Kidney (tissue), 14 donors: ENCODE data around the gene LGMN. TPM values are rescaled to one million over a fixed set of nuclear protein-coding genes. Genes with fewer than 3 reads are reported as not detected.

ENCODE experiments used
- DNase-seq, 5 donors: peaks; one replicate each; pipeline ENCODE4 v3.0.0-alpha.2; 2013 to 2020
- FAIRE-seq: peaks from 2 replicates; lab custom pipeline; 2012; peaks lifted over from hg19 to GRCh38; lab: Jason Lieb, UNC
- H3K27ac ChIP-seq, 2 donors: one replicate each; pipeline ENCODE4 v1.7.0; 2013; ENCODE audit warnings: low read depth in 2 of 2, low read length in 2 of 2, inconsistent platforms in 1 of 2
- H3K27me3 ChIP-seq: one replicate; pipeline ENCODE4 v1.7.1; 2013; ENCODE audit warnings: low read length, inconsistent platforms; ENCODE audit not compliant: control insufficient read depth, insufficient read depth
- H3K36me3 ChIP-seq, 3 donors: one replicate each; pipeline versions ENCODE4 v1.7.0 to v1.7.1; 2013; ENCODE audit warnings: low read length in 3 of 3, control low read depth in 1 of 3, inconsistent platforms in 1 of 3; ENCODE audit not compliant: insufficient read depth in 3 of 3, control insufficient read depth in 2 of 3
- H3K4me1 ChIP-seq, 3 donors: one replicate each; pipeline versions ENCODE4 v1.7.0 to v1.7.1; 2013; ENCODE audit warnings: low read length in 3 of 3, inconsistent platforms in 1 of 3, low read depth in 1 of 3; ENCODE audit not compliant: control insufficient read depth in 2 of 3, insufficient read depth in 2 of 3
- H3K4me3 ChIP-seq, 3 donors: one replicate each; pipeline versions ENCODE4 v1.7.0 to v1.8.1; 2013; ENCODE audit warnings: low read length in 3 of 3, control low read depth in 1 of 3, inconsistent platforms in 1 of 3
- H3K9ac ChIP-seq, 3 donors: one replicate each; pipeline versions ENCODE4 v1.7.0 to v1.7.1; 2013; ENCODE audit warnings: low read length in 3 of 3, control low read depth in 1 of 3, inconsistent platforms in 1 of 3
- H3K9me3 ChIP-seq, 3 donors: one replicate each; pipeline versions ENCODE4 v1.7.0 to v1.7.1; 2013; ENCODE audit warnings: low read length in 3 of 3, control low read depth in 1 of 3, inconsistent platforms in 1 of 3; ENCODE audit not compliant: control insufficient read depth in 2 of 3, insufficient read depth in 1 of 3
- CTCF ChIP-seq: IDR thresholded peaks from 3 replicates; pipeline ENCODE4 v1.5.1; 2012; ENCODE audit warnings: mild to moderate bottlenecking, moderate library complexity, borderline replicate concordance; ENCODE audit not compliant: insufficient read depth; ENCODE audit errors: extremely low read depth
- intact Hi-C: fragments of 100-400 bp; cut with DNase I; formaldehyde crosslinking; loops from one replicate; pipeline ENCODE4 v1.11.1; 2022
- polyA plus RNA-seq: library from polyadenylated mRNA; stranded (reverse); fragments of 350-450 nt; fragmentation: Illumina TruSeq; extraction: RNeasy Lipid Tissue Mini Kit (QIAGEN cat#74804); gene quantifications from one replicate; pipeline ENCODE4 v1.2.3, GENCODE V29; 2014; ENCODE audit warnings: low read depth, low replicate concordance; ENCODE audit not compliant: insufficient read depth
- total RNA-seq: library from RNA; stranded (reverse); fragmentation: NEBNext Ultra II Directional; extraction: Animal tissue kit (Norgen Biotek cat#: 25700); gene quantifications from one replicate; pipeline ENCODE4 v1.2.1, GENCODE V29; 2021
- donor health status: control.
- donor health status: control.
- donor health status: control.
- donor health status: control.
- donor health status: control.
- donor health status: DM: yes; HTN: yes; CAD: no.
- donor health status: Normal renal cell carcinoma (clear cell type).

LGMN gene
- total and polyA plus RNA-seq, 2 donors from 2014 or later, result 66.3 to 200 TPM

GRCh38 chr14:92686900-92687427 lies 61.5 kb downstream of the LGMN start:
- Histone ChIP-seq H3K9me3 (no peaks in the 10 kb centered on the region), H3K36me3 (peaks cover 0 to 2% (median 0%) of the 10 kb centered on the region in 3 donors), H3K9ac (no peak overlapping the region), H3K27ac (no peak overlapping the region), H3K27me3 (no peaks in the 10 kb centered on the region), H3K4me3 (peak overlapping the region in 1 of 3 donors; percentile 29), H3K4me1 (no peaks in the 10 kb centered on the region)
- intact Hi-C loops, result no loop called here
- peak; percentile 97 for TF ChIP-seq CTCF
- DNase-seq (peak; percentile 79 to 91 (median 85)), FAIRE-seq (no peak)

GRCh38 chr14:92686411-92686899 lies 62.0 kb downstream of the LGMN start:
- H3K4me1 ChIP-seq, result no peaks in the 10 kb centered on the region
- no peak overlapping the region for H3K4me3 ChIP-seq
- peaks cover 0 to 2% (median 0%) of the 10 kb centered on the region in 3 donors for H3K36me3 ChIP-seq
- FAIRE-seq (no peak), DNase-seq (peak in 1 of 5 donors; percentile 74)
- no peak overlapping the region for H3K9ac ChIP-seq
- no peaks in the 10 kb centered on the region for H3K9me3 ChIP-seq
- H3K27me3 ChIP-seq, result no peaks in the 10 kb centered on the region
- TF ChIP-seq CTCF, result no peak
- intact Hi-C loops, result no loop called here
- no peak overlapping the region for H3K27ac ChIP-seq

- H3K9me3 ChIP-seq, result no peaks in the 10 kb centered on the region
- DNase-seq (peak in 1 of 5 donors; percentile 63), FAIRE-seq (no peak)
- peaks cover 0 to 2% (median 0%) of the 10 kb centered on the region in 3 donors for H3K36me3 ChIP-seq
- no peaks in the 10 kb centered on the region for H3K27me3 ChIP-seq
- no peak overlapping the region for H3K27ac ChIP-seq
- H3K4me1 ChIP-seq, result no peaks in the 10 kb centered on the region
- TF ChIP-seq CTCF, result no peak
- intact Hi-C loops, result no loop called here
- H3K4me3 ChIP-seq, result no peak overlapping the region
- H3K9ac ChIP-seq, result no peak overlapping the region
Measured at GRCh38 chr14:92685784-92686355, 62.6 kb downstream of the LGMN start.
